ENCODE measurements around the gene OR2V2. TPM values are rescaled to one million over a fixed set of nuclear protein-coding genes. Genes with fewer than 3 reads are reported as not detected.

OR2V2 gene
- total and polyA plus RNA-seq, 2 experiments from 2014 or later: not detected

- H3K27me3 ChIP-seq: peaks cover 36% of the 10 kb centered on the region
- DNase-seq (ENCODE audit: low read depth in 1 of 2, low spot score in 1 of 2): no peak
- no peak overlapping the region for H3K4me3 ChIP-seq
- TF ChIP-seq CTCF (IDR thresholded peaks at IDR 0.05; ENCODE audit: low read depth, low read length): no peak
- no peak overlapping the region for H3K27ac ChIP-seq
- H3K36me3 ChIP-seq: no peaks in the 10 kb centered on the region
- H3K4me1 ChIP-seq (ENCODE audit: low read depth): peaks cover 6% of the 10 kb centered on the region
- H3K9me3 ChIP-seq (ENCODE audit: low read depth): no peaks in the 10 kb centered on the region
Measured at GRCh38 chr5:181197326-181197951, 50.1 kb downstream of the OR2V2 start.

- TF ChIP-seq CTCF (IDR thresholded peaks at IDR 0.05; ENCODE audit: low read depth, low read length): no peak
- H3K27ac ChIP-seq: no peak overlapping the region
- peaks cover 6% of the 10 kb centered on the region for H3K4me1 ChIP-seq (ENCODE audit: low read depth)
- no peaks in the 10 kb centered on the region for H3K9me3 ChIP-seq (ENCODE audit: low read depth)
- no peak overlapping the region for H3K4me3 ChIP-seq
- no peak for DNase-seq (ENCODE audit: low read depth in 1 of 2, low spot score in 1 of 2)
- H3K27me3 ChIP-seq: peaks cover 44% of the 10 kb centered on the region
- H3K36me3 ChIP-seq: no peaks in the 10 kb centered on the region
Measured at GRCh38 chr5:181198106-181198685, 50.8 kb downstream of the OR2V2 start.

GRCh38 chr5:181198905-181199519 lies 51.6 kb downstream of the OR2V2 start:
- no peaks in the 10 kb centered on the region for H3K36me3 ChIP-seq
- H3K9me3 ChIP-seq (ENCODE audit: low read depth): no peaks in the 10 kb centered on the region
- H3K27ac ChIP-seq: no peak overlapping the region
- TF ChIP-seq CTCF (IDR thresholded peaks at IDR 0.05; ENCODE audit: low read depth, low read length): no peak
- no peak for DNase-seq (ENCODE audit: low read depth in 1 of 2, low spot score in 1 of 2)
- H3K4me3 ChIP-seq: no peak overlapping the region
- H3K4me1 ChIP-seq (ENCODE audit: low read depth): peaks cover 6% of the 10 kb centered on the region
- H3K27me3 ChIP-seq: peaks cover 52% of the 10 kb centered on the region

GRCh38 chr5:181199881-181200638 lies 52.7 kb downstream of the OR2V2 start:
- Histone ChIP-seq H3K9me3 (ENCODE audit: low read depth) (no peaks in the 10 kb centered on the region), H3K27me3 (peaks cover 63% of the 10 kb centered on the region), H3K4me1 (ENCODE audit: low read depth) (no peaks in the 10 kb centered on the region), H3K4me3 (no peak overlapping the region), H3K36me3 (no peaks in the 10 kb centered on the region), H3K27ac (no peak overlapping the region)
- no peak for DNase-seq (ENCODE audit: low read depth in 1 of 2, low spot score in 1 of 2)
- no peak for TF ChIP-seq CTCF (IDR thresholded peaks at IDR 0.05; ENCODE audit: low read depth, low read length)

- no peak for TF ChIP-seq CTCF (IDR thresholded peaks at IDR 0.05; ENCODE audit: low read depth, low read length)
- Histone ChIP-seq H3K9me3 (ENCODE audit: low read depth) (no peaks in the 10 kb centered on the region), H3K4me1 (ENCODE audit: low read depth) (no peaks in the 10 kb centered on the region), H3K27me3 (peaks cover 70% of the 10 kb centered on the region), H3K4me3 (no peak overlapping the region), H3K36me3 (no peaks in the 10 kb centered on the region), H3K27ac (no peak overlapping the region)
- DNase-seq (ENCODE audit: low read depth in 1 of 2, low spot score in 1 of 2): no peak
Measured at GRCh38 chr5:181200816-181201215, 53.4 kb downstream of the OR2V2 start.
